ENCODE results near the gene A4GNT.

The A4GNT gene

GRCh38 chr3:138125548-138126221, 6.5 kb downstream of the A4GNT start:
- Histone ChIP-seq H3K4me3 (replicated peaks; ENCODE audit: insufficient read depth, low read length) (no peak overlapping the region), H3K27me3 (ENCODE audit: insufficient read depth, poor library complexity, severe bottlenecking) (no peaks in the 10 kb centered on the region), H3K27ac (replicated peaks) (peak overlapping the region; percentile 51)
- peak; percentile 25 to 66 for DNase-seq (ENCODE audit: low read depth in 1 of 2, low spot score in 1 of 2)
- TF ChIP-seq GABPA (IDR thresholded peaks at IDR 0.05; ENCODE audit: low read depth) (no peak), REST (IDR thresholded peaks at IDR 0.05; ENCODE audit: insufficient replicate concordance, low read depth) (no peak), POLR2AphosphoS5 (IDR thresholded peaks at IDR 0.05; ENCODE audit: low read depth) (no peak), SPI1 (IDR thresholded peaks at IDR 0.05; ENCODE audit: borderline replicate concordance, low read depth) (peak; percentile 51; the same call in 1 of the 2 replicates)
- TF ChIP-seq, protein P1, sequence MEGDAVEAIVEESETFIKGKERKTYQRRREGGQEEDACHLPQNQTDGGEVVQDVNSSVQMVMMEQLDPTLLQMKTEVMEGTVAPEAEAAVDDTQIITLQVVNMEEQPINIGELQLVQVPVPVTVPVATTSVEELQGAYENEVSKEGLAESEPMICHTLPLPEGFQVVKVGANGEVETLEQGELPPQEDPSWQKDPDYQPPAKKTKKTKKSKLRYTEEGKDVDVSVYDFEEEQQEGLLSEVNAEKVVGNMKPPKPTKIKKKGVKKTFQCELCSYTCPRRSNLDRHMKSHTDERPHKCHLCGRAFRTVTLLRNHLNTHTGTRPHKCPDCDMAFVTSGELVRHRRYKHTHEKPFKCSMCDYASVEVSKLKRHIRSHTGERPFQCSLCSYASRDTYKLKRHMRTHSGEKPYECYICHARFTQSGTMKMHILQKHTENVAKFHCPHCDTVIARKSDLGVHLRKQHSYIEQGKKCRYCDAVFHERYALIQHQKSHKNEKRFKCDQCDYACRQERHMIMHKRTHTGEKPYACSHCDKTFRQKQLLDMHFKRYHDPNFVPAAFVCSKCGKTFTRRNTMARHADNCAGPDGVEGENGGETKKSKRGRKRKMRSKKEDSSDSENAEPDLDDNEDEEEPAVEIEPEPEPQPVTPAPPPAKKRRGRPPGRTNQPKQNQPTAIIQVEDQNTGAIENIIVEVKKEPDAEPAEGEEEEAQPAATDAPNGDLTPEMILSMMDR (IDR thresholded peaks at IDR 0.05; ENCODE audit: insufficient read depth, low read length) = no peak

GRCh38 chr3:138124706-138125355, 7.4 kb downstream of the A4GNT start:
- no peak for DNase-seq (ENCODE audit: low read depth in 1 of 2, low spot score in 1 of 2)
- H3K27me3 ChIP-seq (ENCODE audit: insufficient read depth, poor library complexity, severe bottlenecking) = no peaks in the 10 kb centered on the region
- no peak overlapping the region; the same call in 1 of the 2 replicates for H3K27ac ChIP-seq (replicated peaks)
- H3K4me3 ChIP-seq (replicated peaks; ENCODE audit: insufficient read depth, low read length) = no peak overlapping the region
- TF ChIP-seq SPI1 (IDR thresholded peaks at IDR 0.05; ENCODE audit: borderline replicate concordance, low read depth) (no peak), POLR2AphosphoS5 (IDR thresholded peaks at IDR 0.05; ENCODE audit: low read depth) (no peak), REST (IDR thresholded peaks at IDR 0.05; ENCODE audit: insufficient replicate concordance, low read depth) (no peak), GABPA (IDR thresholded peaks at IDR 0.05; ENCODE audit: low read depth) (no peak)
- TF ChIP-seq, protein P1 (IDR thresholded peaks at IDR 0.05; ENCODE audit: insufficient read depth, low read length) = no peak

GRCh38 chr3:138124188-138124587, 8.0 kb downstream of the A4GNT start:
- Histone ChIP-seq H3K4me3 (replicated peaks; ENCODE audit: insufficient read depth, low read length) (no peak overlapping the region), H3K27me3 (ENCODE audit: insufficient read depth, poor library complexity, severe bottlenecking) (no peaks in the 10 kb centered on the region), H3K27ac (replicated peaks) (no peak overlapping the region)
- TF ChIP-seq, protein P1 (IDR thresholded peaks at IDR 0.05; ENCODE audit: insufficient read depth, low read length) = no peak
- TF ChIP-seq POLR2AphosphoS5 (IDR thresholded peaks at IDR 0.05; ENCODE audit: low read depth) (no peak), REST (IDR thresholded peaks at IDR 0.05; ENCODE audit: insufficient replicate concordance, low read depth) (no peak), GABPA (IDR thresholded peaks at IDR 0.05; ENCODE audit: low read depth) (no peak), SPI1 (IDR thresholded peaks at IDR 0.05; ENCODE audit: borderline replicate concordance, low read depth) (no peak)
- no peak for DNase-seq (ENCODE audit: low read depth in 1 of 2, low spot score in 1 of 2)

Data from HL-60 (cell line).